Panc1 (cell line): ENCODE measurements around the gene ASPHD1. TPM values are rescaled to one million over a fixed set of nuclear protein-coding genes. Genes with fewer than 3 reads are reported as not detected.
A peak's percentile ranks its signal among the peaks of the same experiment; 100 is the strongest.

ENCODE experiments used
- ATAC-seq: fragments of 200-7000 bp; cut with Tn5 transposase; 2 replicates; pipeline ENCODE4 v1.9.1; 2020; ENCODE audit warnings: mild to moderate bottlenecking, moderate library complexity
- Bru-seq: library from RNA; stranded (reverse); fragments of 400-500 nt; gene quantifications from one replicate; lab custom pipeline; 2021; lab: Mats Ljungman, UMichigan
- BruChase-seq, 2 experiments: library from RNA; stranded (reverse); fragments of 400-500 nt; gene quantifications; one replicate each; lab custom pipeline; 2021; lab: Mats Ljungman, UMichigan
- BruUV-seq: library from RNA; stranded (reverse); fragments of 400-500 nt; replicated peaks from 2 replicates; lab custom pipeline; 2021; lab: Mats Ljungman, UMichigan
- CTCF ChIA-PET: fragments of 300-600 bp; sonication (Branson Sonifier 250); formaldehyde crosslinking; loops from one replicate; lab custom pipeline; 2022; ENCODE audit warnings: antibody characterized with exemption; lab: Charles Lee
- POLR2A ChIA-PET: fragments of 300-600 bp; sonication (Branson Sonifier 250); formaldehyde crosslinking; loops from one replicate; lab custom pipeline; 2022; ENCODE audit warnings: antibody characterized with exemption; lab: Charles Lee
- DNase-seq: peaks from one replicate; pipeline ENCODE4 v3.0.0-alpha.2; 2010; ENCODE audit warnings: low read depth, low spot score
- H3K27ac ChIP-seq: 2 replicates; pipeline ENCODE4 v1.5.1; 2011; ENCODE audit warnings: mild to moderate bottlenecking, low read length, inconsistent platforms
- H3K27me3 ChIP-seq: fragments of 200-500 bp; sonication (Bioruptor generic); 2 replicates; pipeline ENCODE4 v1.6.0; 2014; ENCODE audit warnings: low read length, inconsistent platforms; ENCODE audit not compliant: control insufficient read depth, insufficient read depth
- H3K36me3 ChIP-seq: fragments of 200-500 bp; sonication (Bioruptor generic); 2 replicates; pipeline ENCODE4 v1.5.1; 2014; ENCODE audit warnings: inconsistent platforms, mild to moderate bottlenecking, low read length, moderate library complexity; ENCODE audit not compliant: control insufficient read depth, insufficient read depth
- H3K4me1 ChIP-seq: 2 replicates; pipeline ENCODE4 v1.5.1; 2011; ENCODE audit warnings: inconsistent platforms, mild to moderate bottlenecking, low read length, moderate library complexity; ENCODE audit not compliant: control insufficient read depth, insufficient read depth
- H3K4me3 ChIP-seq, 2 experiments: 2 replicates each; pipeline ENCODE4 v1.5.1; 2011 to 2012; ENCODE audit warnings: low read depth in 2 of 2, low read length in 2 of 2, mild to moderate bottlenecking in 2 of 2, inconsistent platforms in 1 of 2, moderate library complexity in 1 of 2
- H3K9me3 ChIP-seq: fragments of 200-500 bp; sonication (Bioruptor generic); 2 replicates; pipeline ENCODE4 v1.5.1; 2014; ENCODE audit warnings: low read depth, mild to moderate bottlenecking, inconsistent platforms, low read length, moderate library complexity; ENCODE audit not compliant: control insufficient read depth, insufficient read depth
- POLR2AphosphoS5 ChIP-seq: IDR thresholded peaks from 2 replicates; pipeline ENCODE4 v1.6.1; 2012; ENCODE audit warnings: mild to moderate bottlenecking, low read depth, low read length, moderate library complexity
- SIN3A ChIP-seq: IDR thresholded peaks from 2 replicates; pipeline ENCODE4 v1.6.1; 2012; ENCODE audit warnings: low read depth, mild to moderate bottlenecking, low read length, moderate library complexity, borderline replicate concordance; ENCODE audit not compliant: insufficient read depth
- TCF7L2 ChIP-seq: IDR thresholded peaks from 2 replicates; pipeline ENCODE4 v1.6.1; 2011; ENCODE audit warnings: mild to moderate bottlenecking, low read depth, low read length, inconsistent platforms
- in situ Hi-C: cut with HindIII; loops from 2 replicates; pipeline ENCODE4 v1.10.0; 2016; ENCODE audit warnings: low sequenced_read_pairs, low pct_unique_long_range_greater_than_20kb
- intact Hi-C: fragments of 100-400 bp; cut with micrococcal nuclease; formaldehyde crosslinking; loops from one replicate; pipeline ENCODE4 v1.10.0; 2022; ENCODE audit not compliant: unreplicated experiment
- long read RNA-seq: library from polyadenylated mRNA; unstranded; transcript quantifications from one replicate; pipeline ENCODE4 v2.0.0, GENCODE V29; 2021; ENCODE audit not compliant: unreplicated experiment
- polyA plus RNA-seq: library from polyadenylated mRNA; unstranded; fragments of >200 nt; gene quantifications from one replicate; pipeline ENCODE4 v1.2.1, GENCODE V29; 2012; ENCODE audit warnings: missing spikeins; ENCODE audit not compliant: insufficient read length
- total RNA-seq: library from RNA; stranded (reverse); gene quantifications from one replicate; pipeline ENCODE4 v1.2.1, GENCODE V29; 2021; ENCODE audit not compliant: unreplicated experiment
- TF ChIP-seq, protein P1 (sequence below): fragments of 450-650 bp; IDR thresholded peaks from 2 replicates; pipeline ENCODE4 v1.5.1; 2017; ENCODE audit warnings: mild to moderate bottlenecking
- TF ChIP-seq, protein P2 (sequence below), 2 experiments: IDR thresholded peaks; 2 replicates each; pipeline ENCODE4 v1.6.1; 2011 to 2012; ENCODE audit warnings: low read depth in 2 of 2, control low read depth in 1 of 2, low read length in 1 of 2, mild to moderate bottlenecking in 1 of 2, moderate library complexity in 1 of 2; ENCODE audit not compliant: insufficient read depth in 1 of 2

Gene ASPHD1, protein sequence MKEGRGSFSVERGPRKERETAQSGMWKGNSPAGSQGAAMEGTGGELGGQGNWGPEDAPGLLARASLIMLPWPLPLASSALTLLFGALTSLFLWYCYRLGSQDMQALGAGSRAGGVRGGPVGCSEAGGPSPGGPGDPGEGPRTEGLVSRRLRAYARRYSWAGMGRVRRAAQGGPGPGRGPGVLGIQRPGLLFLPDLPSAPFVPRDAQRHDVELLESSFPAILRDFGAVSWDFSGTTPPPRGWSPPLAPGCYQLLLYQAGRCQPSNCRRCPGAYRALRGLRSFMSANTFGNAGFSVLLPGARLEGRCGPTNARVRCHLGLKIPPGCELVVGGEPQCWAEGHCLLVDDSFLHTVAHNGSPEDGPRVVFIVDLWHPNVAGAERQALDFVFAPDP
- total RNA-seq: 87.0 TPM
- polyA plus RNA-seq: 129 TPM
- percentile 88 among the genes with signal in this experiment for Bru-seq, nascent RNA
- percentile 95 among the genes with signal in this experiment for BruChase-seq, experiment 1, labeled RNA remaining after a 2-hour chase
- percentile 92 among the genes with signal in this experiment for BruChase-seq, experiment 2, labeled RNA remaining after a 6-hour chase
- long read RNA-seq, transcript ASPHD1-203 (4 exons, 1,115 nt): minor isoform, 11 of 59 reads
- long read RNA-seq, transcript ASPHD1-204 (4 exons, 775 nt): minor isoform, 6 of 59 reads
- long read RNA-seq, transcript ASPHD1-201 (3 exons, 1,584 nt): major isoform, 22 of 59 reads
- long read RNA-seq, partial matches to known transcripts: 6 of 59 reads
- long read RNA-seq, other reads (novel, unspliced or antisense): 14 of 59 reads

DNA sequence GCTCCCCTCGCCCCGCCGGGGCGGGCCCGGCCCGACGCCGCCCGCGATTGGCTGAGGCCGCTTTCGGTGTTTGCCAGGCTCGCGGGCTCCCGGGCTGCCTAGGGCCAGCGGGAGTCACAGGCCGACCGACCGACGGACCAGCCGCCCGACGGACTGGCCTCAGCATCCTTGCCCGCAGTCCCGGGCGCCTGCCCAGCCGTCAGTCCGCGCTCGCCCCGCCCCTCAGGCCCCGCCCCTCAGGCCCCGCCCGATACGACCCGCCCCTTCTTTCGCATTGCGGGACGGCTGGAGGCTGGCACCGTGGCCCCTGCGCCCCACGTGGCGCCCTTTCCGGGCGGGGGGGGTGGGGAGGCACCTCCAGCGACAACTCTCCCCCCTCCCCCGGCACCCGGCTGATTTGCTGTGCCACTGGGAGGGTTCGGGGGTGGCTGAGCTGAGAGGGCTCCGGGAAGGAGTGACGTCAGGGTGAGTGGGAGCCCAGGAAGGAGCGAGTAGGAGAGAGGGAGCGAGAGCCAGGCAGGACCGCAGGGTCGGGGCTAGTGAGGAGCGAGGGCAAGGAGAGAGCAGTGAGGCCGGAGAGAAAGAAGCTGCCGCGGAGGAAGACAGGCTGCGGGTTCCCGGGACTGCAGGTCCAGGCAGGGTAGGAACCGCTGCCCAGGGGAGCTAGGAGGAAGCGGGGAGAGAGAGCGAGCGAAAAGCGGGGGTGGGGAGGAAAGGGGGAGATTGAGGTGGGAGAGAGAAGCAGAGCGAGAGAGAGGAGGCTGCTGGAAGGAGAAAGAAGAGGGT is at the start of gene ASPHD1:
Gene ASPHD1 (plus strand): TSS at position 387 of the 786 bp plus-strand sequence. CDS start 484 bp downstream, outside the sequence.
- CTCF ChIA-PET: interaction anchor here (0.5 to 1.7 kb wide), 6 partner anchors 12 to 225 kb away, joined by 3 to 10 read pairs (median 4); no protein-coding TSS in a partner anchor
- H3K4me3 ChIP-seq: peak within 1 kb of the TSS; percentile 48 to 71
- H3K27me3 ChIP-seq: no peaks in the 10 kb centered on the region
- intact Hi-C loops (no loop called here), in situ Hi-C loops (no loop called here)
- BruUV-seq: no TSS peak
- H3K9me3 ChIP-seq: no peaks in the 10 kb centered on the region
- TF ChIP-seq TCF7L2 (no peak), POLR2AphosphoS5 (peak; percentile 40; the same call in 1 of the 2 replicates), SIN3A (peak; percentile 96)
- TF ChIP-seq, protein P1, sequence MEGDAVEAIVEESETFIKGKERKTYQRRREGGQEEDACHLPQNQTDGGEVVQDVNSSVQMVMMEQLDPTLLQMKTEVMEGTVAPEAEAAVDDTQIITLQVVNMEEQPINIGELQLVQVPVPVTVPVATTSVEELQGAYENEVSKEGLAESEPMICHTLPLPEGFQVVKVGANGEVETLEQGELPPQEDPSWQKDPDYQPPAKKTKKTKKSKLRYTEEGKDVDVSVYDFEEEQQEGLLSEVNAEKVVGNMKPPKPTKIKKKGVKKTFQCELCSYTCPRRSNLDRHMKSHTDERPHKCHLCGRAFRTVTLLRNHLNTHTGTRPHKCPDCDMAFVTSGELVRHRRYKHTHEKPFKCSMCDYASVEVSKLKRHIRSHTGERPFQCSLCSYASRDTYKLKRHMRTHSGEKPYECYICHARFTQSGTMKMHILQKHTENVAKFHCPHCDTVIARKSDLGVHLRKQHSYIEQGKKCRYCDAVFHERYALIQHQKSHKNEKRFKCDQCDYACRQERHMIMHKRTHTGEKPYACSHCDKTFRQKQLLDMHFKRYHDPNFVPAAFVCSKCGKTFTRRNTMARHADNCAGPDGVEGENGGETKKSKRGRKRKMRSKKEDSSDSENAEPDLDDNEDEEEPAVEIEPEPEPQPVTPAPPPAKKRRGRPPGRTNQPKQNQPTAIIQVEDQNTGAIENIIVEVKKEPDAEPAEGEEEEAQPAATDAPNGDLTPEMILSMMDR: no peak
- TF ChIP-seq, protein P2, sequence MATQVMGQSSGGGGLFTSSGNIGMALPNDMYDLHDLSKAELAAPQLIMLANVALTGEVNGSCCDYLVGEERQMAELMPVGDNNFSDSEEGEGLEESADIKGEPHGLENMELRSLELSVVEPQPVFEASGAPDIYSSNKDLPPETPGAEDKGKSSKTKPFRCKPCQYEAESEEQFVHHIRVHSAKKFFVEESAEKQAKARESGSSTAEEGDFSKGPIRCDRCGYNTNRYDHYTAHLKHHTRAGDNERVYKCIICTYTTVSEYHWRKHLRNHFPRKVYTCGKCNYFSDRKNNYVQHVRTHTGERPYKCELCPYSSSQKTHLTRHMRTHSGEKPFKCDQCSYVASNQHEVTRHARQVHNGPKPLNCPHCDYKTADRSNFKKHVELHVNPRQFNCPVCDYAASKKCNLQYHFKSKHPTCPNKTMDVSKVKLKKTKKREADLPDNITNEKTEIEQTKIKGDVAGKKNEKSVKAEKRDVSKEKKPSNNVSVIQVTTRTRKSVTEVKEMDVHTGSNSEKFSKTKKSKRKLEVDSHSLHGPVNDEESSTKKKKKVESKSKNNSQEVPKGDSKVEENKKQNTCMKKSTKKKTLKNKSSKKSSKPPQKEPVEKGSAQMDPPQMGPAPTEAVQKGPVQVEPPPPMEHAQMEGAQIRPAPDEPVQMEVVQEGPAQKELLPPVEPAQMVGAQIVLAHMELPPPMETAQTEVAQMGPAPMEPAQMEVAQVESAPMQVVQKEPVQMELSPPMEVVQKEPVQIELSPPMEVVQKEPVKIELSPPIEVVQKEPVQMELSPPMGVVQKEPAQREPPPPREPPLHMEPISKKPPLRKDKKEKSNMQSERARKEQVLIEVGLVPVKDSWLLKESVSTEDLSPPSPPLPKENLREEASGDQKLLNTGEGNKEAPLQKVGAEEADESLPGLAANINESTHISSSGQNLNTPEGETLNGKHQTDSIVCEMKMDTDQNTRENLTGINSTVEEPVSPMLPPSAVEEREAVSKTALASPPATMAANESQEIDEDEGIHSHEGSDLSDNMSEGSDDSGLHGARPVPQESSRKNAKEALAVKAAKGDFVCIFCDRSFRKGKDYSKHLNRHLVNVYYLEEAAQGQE (IDR thresholded peaks at IDR 0.05; ENCODE audit: insufficient read depth in 1 of 2, low read depth in 2 of 2, low read length in 1 of 2): peak in 1 of 2 experiments; percentile 98; a peak in 2 of 4 replicates
- POLR2A ChIA-PET: interaction anchor here (0.6 to 0.7 kb wide), 8 partner anchors 12 to 286 kb away, joined by 4 to 9 read pairs (median 6); no protein-coding TSS in a partner anchor
- peaks cover 5% of the 10 kb centered on the region; the same call in 1 of the 2 replicates for H3K4me1 ChIP-seq
- DNase-seq: peak; percentile 57
- H3K27ac ChIP-seq: peak within 1 kb of the TSS; percentile 70
- H3K36me3 ChIP-seq: no peaks in the 10 kb centered on the region
- peak; percentile 84 for ATAC-seq

DNA sequence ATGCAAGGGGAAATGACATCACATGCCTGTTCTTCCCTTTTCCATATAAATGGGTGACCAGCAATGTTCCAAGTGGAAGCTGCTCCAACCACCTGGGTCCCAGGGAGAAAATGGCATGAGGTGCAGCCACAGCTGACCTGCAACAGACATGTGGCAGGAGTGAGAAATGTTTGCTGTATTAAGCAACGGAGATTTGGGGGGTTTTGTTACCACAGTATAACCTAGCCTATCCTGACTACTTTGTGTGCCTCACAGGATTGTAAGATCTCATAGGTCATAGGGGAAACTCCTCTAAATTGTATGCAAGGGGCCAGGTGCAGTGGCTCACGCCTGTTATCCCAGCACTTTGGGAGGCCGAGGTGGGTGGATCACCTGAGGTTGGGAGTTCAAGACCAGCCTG is 49.3 kb upstream of the ASPHD1 start:
- in situ Hi-C loops: no loop called here
- TF ChIP-seq, protein P2 (IDR thresholded peaks at IDR 0.05; ENCODE audit: insufficient read depth in 1 of 2, low read depth in 2 of 2, low read length in 1 of 2): no peak
- TF ChIP-seq, protein P1: no peak
- TF ChIP-seq SIN3A (no peak), POLR2AphosphoS5 (no peak)
- ATAC-seq (no peak), DNase-seq (no peak)
- H3K9me3 ChIP-seq: no peaks in the 10 kb centered on the region
- no peaks in the 10 kb centered on the region for H3K27me3 ChIP-seq
- CTCF ChIA-PET: interaction anchor here (0.7 kb wide), 1 partner anchor 149 kb away, joined by 7 read pairs; no protein-coding TSS in a partner anchor
- BruUV-seq: no TSS peak
- no peak overlapping the region for H3K4me3 ChIP-seq
- intact Hi-C loops: no loop called here
- no peaks in the 10 kb centered on the region for H3K4me1 ChIP-seq
- POLR2A ChIA-PET: interaction anchor here (0.7 kb wide), 1 partner anchor 17 kb away, joined by 7 read pairs; no protein-coding TSS in a partner anchor
- no peak overlapping the region for H3K27ac ChIP-seq
- no peaks in the 10 kb centered on the region for H3K36me3 ChIP-seq
